Motor neuron (in vitro differentiated cells): ENCODE results near the gene VTI1A. TPM values are rescaled to one million over a fixed set of nuclear protein-coding genes. Genes with fewer than 3 reads are reported as not detected.
A peak's percentile ranks its signal among the peaks of the same experiment; 100 is the strongest.

Source experiments
- ATAC-seq, 8 experiments: fragments of 200-7000 bp; cut with Tn5 transposase; replicated peaks in 6 of 8; 2 replicates each; pipeline ENCODE4 v1.8.0; 2021; ENCODE audit warnings: mild to moderate bottlenecking in 8 of 8, moderate library complexity in 8 of 8
- H3K27ac ChIP-seq, 2 donors: fragments of 250-450 bp; sonication (Bioruptor Pico); 2 replicates each; pipeline ENCODE4 v1.9.0; 2021; ENCODE audit warnings: antibody characterized with exemption in 2 of 2, mild to moderate bottlenecking in 2 of 2, moderate library complexity in 1 of 2
- H3K4me1 ChIP-seq, 2 donors: fragments of 250-450 bp; sonication (Bioruptor Pico); replicated peaks in 1 of 2; 2 replicates each; pipeline ENCODE4 v1.6.1; 2021; ENCODE audit warnings: antibody characterized with exemption in 2 of 2, mild to moderate bottlenecking in 2 of 2, moderate library complexity in 1 of 2
- H3K4me3 ChIP-seq, 5 donors: fragments of 250-450 bp; sonication (Bioruptor Pico); 2 replicates each; pipeline ENCODE4 v1.9.0; 2021; ENCODE audit warnings: antibody characterized with exemption in 5 of 5, mild to moderate bottlenecking in 5 of 5, moderate library complexity in 4 of 5
- WGBS, 10 experiments: fragments of 450-650 bp; shearing (Covaris generic); methylation state at CpG; one replicate each; pipeline ENCODE4 v1.0.0; 2022; 5-methylcytosine and 5-hydroxymethylcytosine counted together
- in situ Hi-C, 9 experiments: fragments of 400-800 bp; cut with MboI; loops; one replicate each; pipeline ENCODE4 v1.15.0; 2021; ENCODE audit warnings: low sequenced_read_pairs in 9 of 9, low pct_unique_long_range_greater_than_20kb in 2 of 9; ENCODE audit not compliant: unreplicated experiment in 9 of 9
- total RNA-seq, 8 experiments: library from RNA; unstranded; fragments of 300-600 nt; gene quantifications; 2 replicates each; pipeline versions ENCODE4 v1.2.3 to v1.2.4, GENCODE V29; 2022

VTI1A gene
- total RNA-seq, 8 experiments from 2014 or later: 29.8 to 55.3 (median 42.6) TPM

GRCh38 chr10:112821663-112822062 is 374.6 kb downstream of the VTI1A start:
- no peak overlapping the region for H3K27ac ChIP-seq
- no CpG with 5 or more reads among the region's 7 CpGs for WGBS, 10 experiments

GRCh38 chr10:112823007-112823406 is 376.0 kb downstream of the VTI1A start:
- no peak for ATAC-seq
- no peaks in the 10 kb centered on the region for H3K4me1 ChIP-seq
- no peak overlapping the region for H3K4me3 ChIP-seq
- H3K27ac ChIP-seq: no peak overlapping the region
- 83 to 100% (median 100%) methylated on average over 1 to 3 of the region's 5 CpGs; no CpG with 5 or more reads in 3 of the 10 experiments for WGBS, 10 experiments
- in situ Hi-C loops: no loop called here

More at GRCh38 chr10:112821663-112822062, 374.6 kb downstream of the VTI1A start:
- Histone ChIP-seq H3K4me1 (peaks cover under 1 to 2% of the 10 kb centered on the region in 2 donors), H3K4me3 (no peak overlapping the region)
- in situ Hi-C loops: no loop called here
- ATAC-seq: no peak

GRCh38 chr10:112823604-112824003 is 376.6 kb downstream of the VTI1A start:
- in situ Hi-C loops: no loop called here
- Histone ChIP-seq H3K4me3 (no peak overlapping the region), H3K27ac (no peak overlapping the region), H3K4me1 (no peaks in the 10 kb centered on the region)
- WGBS, 10 experiments: 81 to 100% (median 100%) methylated on average over 1 to 4 of the region's 7 CpGs; no CpG with 5 or more reads in 1 of the 10 experiments
- no peak for ATAC-seq

- Histone ChIP-seq H3K4me1 (no peaks in the 10 kb centered on the region), H3K4me3 (no peak overlapping the region), H3K27ac (no peak overlapping the region)
- ATAC-seq: no peak
- in situ Hi-C loops: no loop called here
- 0 to 100% (median 71%) methylated on average over 1 to 7 of the region's 7 CpGs; no CpG with 5 or more reads in 1 of the 10 experiments for WGBS, 10 experiments
These were observed 379.1 kb downstream of the VTI1A start for GRCh38 chr10:112826018-112826697.

- Histone ChIP-seq H3K27ac (no peak overlapping the region), H3K4me3 (no peak overlapping the region), H3K4me1 (peaks cover 2 to 7% of the 10 kb centered on the region in 2 donors)
- WGBS, 10 experiments: 81 to 100% (median 90%) methylated on average over 3 to 14 of the region's 14 CpGs
- in situ Hi-C loops: no loop called here
- no peak for ATAC-seq
These were observed 380.1 kb downstream of the VTI1A start for GRCh38 chr10:112827086-112827485.

GRCh38 chr10:112827951-112828350 is 380.9 kb downstream of the VTI1A start:
- peaks cover 10% of the 10 kb centered on the region in 2 donors for H3K4me1 ChIP-seq
- 30 to 100% (median 100%) methylated on average over 1 to 4 of the region's 4 CpGs; no CpG with 5 or more reads in 1 of the 10 experiments for WGBS, 10 experiments
- no peak overlapping the region for H3K27ac ChIP-seq
- ATAC-seq: no peak
- in situ Hi-C loops: no loop called here
- no peak overlapping the region for H3K4me3 ChIP-seq

GRCh38 chr10:112831859-112832258 is 384.8 kb downstream of the VTI1A start:
- ATAC-seq: no peak
- Histone ChIP-seq H3K27ac (no peak overlapping the region), H3K4me1 (peaks cover 28 to 29% of the 10 kb centered on the region in 2 donors), H3K4me3 (no peak overlapping the region)
- in situ Hi-C loops: no loop called here
- whole genome bisulfite sequencing, 10 experiments: 33 to 100% (median 96%) methylated on average over 1 to 10 of the region's 16 CpGs

GRCh38 chr10:112832361-112832878 is 385.4 kb downstream of the VTI1A start:
- WGBS, 10 experiments: 54 to 89% (median 68%) methylated on average over 1 to 4 of the region's 7 CpGs; no CpG with 5 or more reads in 5 of the 10 experiments
- no peak overlapping the region for H3K27ac ChIP-seq
- ATAC-seq: peak; percentile 31 to 84 (median 72)
- no peak overlapping the region for H3K4me3 ChIP-seq
- in situ Hi-C loops: no loop called here
- peaks cover 28 to 29% of the 10 kb centered on the region in 2 donors for H3K4me1 ChIP-seq

GRCh38 chr10:112832959-112833358 is 385.9 kb downstream of the VTI1A start:
- Histone ChIP-seq H3K27ac (no peak overlapping the region), H3K4me1 (peaks cover 29% of the 10 kb centered on the region in 2 donors), H3K4me3 (no peak overlapping the region)
- ATAC-seq: no peak
- WGBS, 10 experiments: 20 to 67% (median 56%) methylated on average over 1 to 2 of the region's 2 CpGs; no CpG with 5 or more reads in 7 of the 10 experiments
- in situ Hi-C loops: no loop called here

- in situ Hi-C loops: no loop called here
- peaks cover 38 to 44% of the 10 kb centered on the region in 2 donors for H3K4me1 ChIP-seq
- no peak overlapping the region for H3K4me3 ChIP-seq
- 43 to 100% (median 69%) methylated on average over 1 to 8 of the region's 8 CpGs; no CpG with 5 or more reads in 3 of the 10 experiments for WGBS, 10 experiments
- ATAC-seq: peak in 5 of 8 experiments; percentile 69 to 79 (median 73)
- no peak overlapping the region for H3K27ac ChIP-seq
These were observed 387.8 kb downstream of the VTI1A start for GRCh38 chr10:112834751-112835181.

GRCh38 chr10:112835217-112835715 is 388.3 kb downstream of the VTI1A start:
- 8 to 100% (median 26%) methylated on average over 2 to 11 of the region's 11 CpGs for WGBS, 10 experiments
- Histone ChIP-seq H3K27ac (no peak overlapping the region), H3K4me3 (no peak overlapping the region), H3K4me1 (peaks cover 38 to 44% of the 10 kb centered on the region in 2 donors)
- peak in 5 of 8 experiments; percentile 3 to 51 (median 22) for ATAC-seq
- in situ Hi-C loops: no loop called here

GRCh38 chr10:112835944-112836451 is 389.0 kb downstream of the VTI1A start:
- no peak overlapping the region for H3K4me3 ChIP-seq
- H3K27ac ChIP-seq: no peak overlapping the region
- peaks cover 38 to 44% of the 10 kb centered on the region in 2 donors for H3K4me1 ChIP-seq
- WGBS, 10 experiments: 20 to 100% (median 60%) methylated on average over 1 to 5 of the region's 7 CpGs; no CpG with 5 or more reads in 1 of the 10 experiments
- ATAC-seq: peak in 2 of 8 experiments; percentile 64 to 65
- in situ Hi-C loops: no loop called here

GRCh38 chr10:112838784-112839481 is 391.9 kb downstream of the VTI1A start:
- WGBS, 10 experiments: 50 to 92% (median 57%) methylated on average over 1 to 8 of the region's 15 CpGs; no CpG with 5 or more reads in 6 of the 10 experiments
- ATAC-seq: peak in 4 of 8 experiments; percentile 30 to 50 (median 42)
- H3K4me3 ChIP-seq: no peak overlapping the region
- in situ Hi-C loops: no loop called here
- peaks cover 42 to 48% of the 10 kb centered on the region in 2 donors for H3K4me1 ChIP-seq
- no peak overlapping the region for H3K27ac ChIP-seq
